Urinary bladder (tissue), 4 donors: ENCODE results near the gene BRCA1. TPM values are rescaled to one million over a fixed set of nuclear protein-coding genes. Genes with fewer than 3 reads are reported as not detected.
"Not testable (repeated sequence)": the region's sequence is repeated elsewhere in the genome, so short reads cannot be mapped to it uniquely, and the experiment has no call there.

Experiments used
- DNase-seq: peaks from one replicate; pipeline ENCODE4 v3.0.0-alpha.2; 2015; ENCODE audit errors: extremely low spot score
- H3K27ac ChIP-seq: one replicate; pipeline ENCODE4 v1.5.1; 2013; ENCODE audit warnings: low read depth, mild to moderate bottlenecking, moderate library complexity
- H3K36me3 ChIP-seq: one replicate; pipeline ENCODE4 v1.6.1; 2013; ENCODE audit warnings: mild to moderate bottlenecking, moderate library complexity; ENCODE audit not compliant: insufficient read depth
- H3K4me1 ChIP-seq: one replicate; pipeline ENCODE4 v1.6.1; 2013; ENCODE audit warnings: mild to moderate bottlenecking, moderate library complexity; ENCODE audit not compliant: insufficient read depth
- H3K4me3 ChIP-seq: one replicate; pipeline ENCODE4 v1.5.1; 2013; ENCODE audit warnings: low read depth, low read length
- WGBS: extraction: QIAGEN DNeasy Blood & Tissue Kit; methylation state at CpG from one replicate; pipeline ENCODE4 v1.1.7; 2013; 5-methylcytosine and 5-hydroxymethylcytosine counted together
- polyA plus RNA-seq: library from polyadenylated mRNA; stranded (reverse); fragments of 200-250 nt; gene quantifications from one replicate; pipeline ENCODE4 v1.2.3, GENCODE V29; 2013
- total RNA-seq: library from RNA; depleted of rRNA; stranded (reverse); fragments of >200 nt; gene quantifications from one replicate; pipeline ENCODE4 v1.2.3, GENCODE V29; 2014
- donor health status: healthy with polysubstance abuse.
- donor health status: healthy.

Gene BRCA1
- total RNA-seq (23.3 TPM), polyA plus RNA-seq (3.5 TPM)

- Histone ChIP-seq H3K4me1 (peaks cover 4% of the 10 kb centered on the region), H3K4me3 (peak within 1 kb of the TSS; percentile 64), H3K36me3 (no peaks in the 10 kb centered on the region), H3K27ac (peak within 1 kb of the TSS; percentile 67)
- 2% methylated on average over 38 of the region's 38 CpGs for WGBS
- DNase-seq = peak; percentile 98
These were observed at the start of gene BRCA1 for GRCh38 chr17:43125133-43125966. Gene BRCA1 (minus strand): TSS chr17:43125364. CDS start chr17:43124096, 1,268 bp downstream.

GRCh38 chr17:43171586-43172487 lies 46.7 kb upstream of the BRCA1 start:
- Histone ChIP-seq H3K36me3 (no peaks in the 10 kb centered on the region), H3K4me3 (peak overlapping the region; percentile 56), H3K27ac (peak overlapping the region; percentile 96), H3K4me1 (peaks cover 2% of the 10 kb centered on the region)
- WGBS = 4% methylated on average over 12 of the region's 12 CpGs
- peak; percentile 78 for DNase-seq

GRCh38 chr17:43170766-43171585 lies 45.8 kb upstream of the BRCA1 start, which contains the start of gene NBR1:
Gene NBR1 (plus strand): TSS chr17:43171214. CDS start chr17:43175800, 4,586 bp downstream.
- peaks cover 2% of the 10 kb centered on the region for H3K4me1 ChIP-seq
- DNase-seq = peak; percentile 99
- WGBS = under 1% methylated on average over 41 of the region's 41 CpGs
- no peaks in the 10 kb centered on the region for H3K36me3 ChIP-seq
- peak within 1 kb of the TSS; percentile 99 for H3K27ac ChIP-seq
- H3K4me3 ChIP-seq = peak within 1 kb of the TSS; percentile 56

- peak; percentile 92 for DNase-seq
- H3K4me3 ChIP-seq = peak overlapping the region; percentile 56
- whole genome bisulfite sequencing = under 1% methylated on average over 27 of the region's 27 CpGs
- no peaks in the 10 kb centered on the region for H3K36me3 ChIP-seq
- no peaks in the 10 kb centered on the region for H3K4me1 ChIP-seq
- peak overlapping the region; percentile 99 for H3K27ac ChIP-seq
These were observed 45.1 kb upstream of the BRCA1 start for GRCh38 chr17:43170140-43170765.

- Histone ChIP-seq H3K4me1 (no peaks in the 10 kb centered on the region), H3K4me3 (peak overlapping the region; percentile 56), H3K36me3 (no peaks in the 10 kb centered on the region), H3K27ac (peak overlapping the region; percentile 79)
- DNase-seq = no peak
- WGBS = under 1% methylated on average over 29 of the region's 29 CpGs
These were observed 44.5 kb upstream of the BRCA1 start for GRCh38 chr17:43169561-43170139.

- not testable (repeated sequence) for H3K4me3 ChIP-seq, DNase-seq, H3K36me3 ChIP-seq, H3K27ac ChIP-seq, H3K4me1 ChIP-seq
These were observed 40.8 kb upstream of the BRCA1 start for GRCh38 chr17:43165971-43166370.

- not testable (repeated sequence) for H3K27ac ChIP-seq, H3K36me3 ChIP-seq, H3K4me1 ChIP-seq, H3K4me3 ChIP-seq, DNase-seq
- 94% methylated on average over 8 of the region's 8 CpGs for WGBS
These were observed 34.8 kb upstream of the BRCA1 start for GRCh38 chr17:43159957-43160356.

GRCh38 chr17:43159232-43159631 lies 34.1 kb upstream of the BRCA1 start:
- H3K4me3 ChIP-seq, H3K4me1 ChIP-seq, H3K27ac ChIP-seq, H3K36me3 ChIP-seq, DNase-seq: not testable (repeated sequence)
- WGBS = 88% methylated on average over 24 of the region's 25 CpGs

- Histone ChIP-seq H3K36me3 (no peaks in the 10 kb centered on the region), H3K4me1 (no peaks in the 10 kb centered on the region), H3K27ac (no peak overlapping the region), H3K4me3 (no peak overlapping the region)
- WGBS = 96% methylated on average over 3 of the region's 3 CpGs
- DNase-seq = no peak
These were observed 30.5 kb upstream of the BRCA1 start for GRCh38 chr17:43155666-43156065.

- not testable (repeated sequence) for H3K27ac ChIP-seq, DNase-seq, H3K36me3 ChIP-seq, H3K4me1 ChIP-seq, H3K4me3 ChIP-seq
- WGBS = 80% methylated on average over 3 of the region's 3 CpGs
These were observed 28.2 kb upstream of the BRCA1 start for GRCh38 chr17:43153197-43153835.

- DNase-seq = no peak
- WGBS = 97% methylated on average over 3 of the region's 3 CpGs
- H3K27ac ChIP-seq = no peak overlapping the region
- H3K4me1 ChIP-seq = no peaks in the 10 kb centered on the region
- H3K4me3 ChIP-seq = no peak overlapping the region
- no peaks in the 10 kb centered on the region for H3K36me3 ChIP-seq
These were observed 26.8 kb upstream of the BRCA1 start for GRCh38 chr17:43151880-43152456.

- Histone ChIP-seq H3K4me1 (no peaks in the 10 kb centered on the region), H3K27ac (no peak overlapping the region), H3K36me3 (no peaks in the 10 kb centered on the region), H3K4me3 (no peak overlapping the region)
- 85% methylated on average over 4 of the region's 4 CpGs for WGBS
- DNase-seq = no peak
These were observed 21.5 kb upstream of the BRCA1 start for GRCh38 chr17:43146649-43147048.
